Fibroblast of lung (primary cell): ENCODE measurements around the gene SRP19. TPM values are rescaled to one million over a fixed set of nuclear protein-coding genes. Genes with fewer than 3 reads are reported as not detected.

Source experiments
- DNase-seq, 2 donors: peaks; one replicate each; pipeline versions ENCODE4 v3.0.0 to v3.0.0-alpha.2; 2010; ENCODE audit warnings: low read depth in 2 of 2
- H2AFZ ChIP-seq: 2 replicates; pipeline ENCODE4 v1.5.1; 2012; ENCODE audit warnings: low read length, control low read depth, inconsistent platforms
- H3K27ac ChIP-seq: 2 replicates; pipeline ENCODE4 v1.5.1; 2011; ENCODE audit warnings: low read length, control low read depth; ENCODE audit not compliant: insufficient read depth
- H3K27me3 ChIP-seq: 2 replicates; pipeline ENCODE4 v1.5.1; 2011; ENCODE audit warnings: mild to moderate bottlenecking, low read length; ENCODE audit not compliant: control insufficient read depth, insufficient read depth
- H3K36me3 ChIP-seq: 2 replicates; pipeline ENCODE4 v1.5.1; 2011; ENCODE audit warnings: low read length; ENCODE audit not compliant: control insufficient read depth, insufficient read depth
- H3K4me1 ChIP-seq: 2 replicates; pipeline ENCODE4 v1.5.1; 2011; ENCODE audit warnings: low read length; ENCODE audit not compliant: control insufficient read depth, insufficient read depth; ENCODE audit errors: extremely low read depth
- H3K4me2 ChIP-seq: 2 replicates; pipeline ENCODE4 v1.5.1; 2011; ENCODE audit warnings: low read length, control low read depth; ENCODE audit not compliant: insufficient read depth; ENCODE audit errors: extremely low read depth
- H3K4me3 ChIP-seq, 4 experiments: fragments of 200-600 bp in 1 of 4; sonication (generic) in 1 of 4; replicated peaks in 1 of 4; 2 replicates each; pipeline ENCODE4 v1.5.1; 2011 to 2016; ENCODE audit warnings: low read length in 4 of 4, low read depth in 3 of 4, mild to moderate bottlenecking in 3 of 4, control low read depth in 2 of 4, inconsistent platforms in 1 of 4, mixed read lengths in 1 of 4; ENCODE audit not compliant: insufficient read depth in 1 of 4; ENCODE audit errors: control extremely low read depth in 1 of 4
- H3K79me2 ChIP-seq: 2 replicates; pipeline ENCODE4 v1.5.1; 2012; ENCODE audit warnings: mild to moderate bottlenecking, low read length, inconsistent platforms; ENCODE audit not compliant: control insufficient read depth, insufficient read depth
- H3K9ac ChIP-seq: 2 replicates; pipeline ENCODE4 v1.5.1; 2011; ENCODE audit warnings: mild to moderate bottlenecking, low read length, control low read depth; ENCODE audit not compliant: insufficient read depth
- H3K9me3 ChIP-seq: 2 replicates; pipeline ENCODE4 v1.5.1; 2012; ENCODE audit warnings: low read depth, low read length; ENCODE audit not compliant: control insufficient read depth, insufficient read depth
- H4K20me1 ChIP-seq: 2 replicates; pipeline ENCODE4 v1.5.1; 2011; ENCODE audit warnings: low read length; ENCODE audit not compliant: control insufficient read depth, insufficient read depth; ENCODE audit errors: extremely low read depth
- CTCF ChIP-seq, 2 donors: IDR thresholded peaks in 1 of 2; conservative IDR thresholded peaks in 1 of 2; 1 replicate in 1 of 2; 2 replicates in 1 of 2; pipeline ENCODE4 v1.5.1; 2011 to 2012; ENCODE audit warnings: low read length in 2 of 2, control low read depth in 1 of 2, inconsistent platforms in 1 of 2, low read depth in 1 of 2, mild to moderate bottlenecking in 1 of 2
- EZH2 ChIP-seq: IDR thresholded peaks from 2 replicates; pipeline ENCODE4 v1.5.1; 2012; ENCODE audit warnings: low read length, control low read depth, mild to moderate bottlenecking; ENCODE audit errors: missing control alignments
- polyA plus RNA-seq, 2 donors: library from polyadenylated mRNA; depleted of rRNA in 1 of 2; stranded (reverse) in 1 of 2; unstranded in 1 of 2; fragments of >200 nt; gene quantifications; 2 replicates each; pipeline ENCODE4 v1.2.1, GENCODE V29; 2011 to 2012; ENCODE audit warnings: missing spikeins in 1 of 2
- total RNA-seq: library from RNA; depleted of rRNA; stranded (reverse); fragments of >200 nt; gene quantifications from 2 replicates; pipeline ENCODE4 v1.2.1, GENCODE V29; 2014

The SRP19 gene
- total and polyA plus RNA-seq, 2 donors (not counting 1 experiment from before 2014, with no cell fraction given), result 58.5 to 118 TPM

GRCh38 chr5:112870966-112871365 is 9.9 kb downstream of the SRP19 start:
- no peak overlapping the region for H2AFZ ChIP-seq
- no peaks in the 10 kb centered on the region for H4K20me1 ChIP-seq
- no peaks in the 10 kb centered on the region for H3K4me1 ChIP-seq
- peak in 1 of 2 donors; percentile 12 for DNase-seq
- no peak overlapping the region for H3K27ac ChIP-seq
- H3K36me3 ChIP-seq, result peaks cover 12% of the 10 kb centered on the region
- H3K9me3 ChIP-seq, result no peaks in the 10 kb centered on the region
- H3K79me2 ChIP-seq, result peaks cover 2% of the 10 kb centered on the region
- no peak overlapping the region for H3K4me3 ChIP-seq
- no peak overlapping the region for H3K9ac ChIP-seq
- TF ChIP-seq EZH2 (no peak), CTCF (conservative IDR thresholded peaks at IDR 0.05 in 1 of 2, IDR thresholded peaks at IDR 0.05 in 1 of 2; ENCODE audit: low read depth in 1 of 2, low read length in 2 of 2) (no peak)
- H3K27me3 ChIP-seq, result no peaks in the 10 kb centered on the region
- H3K4me2 ChIP-seq, result no peak overlapping the region

- no peaks in the 10 kb centered on the region for H3K79me2 ChIP-seq
- H2AFZ ChIP-seq, result no peak overlapping the region
- no peaks in the 10 kb centered on the region for H3K36me3 ChIP-seq
- no peaks in the 10 kb centered on the region for H3K27me3 ChIP-seq
- H3K4me3 ChIP-seq, result no peak overlapping the region
- H3K9me3 ChIP-seq, result no peaks in the 10 kb centered on the region
- H3K27ac ChIP-seq, result no peak overlapping the region
- H3K4me2 ChIP-seq, result no peak overlapping the region
- no peak for DNase-seq
- no peak overlapping the region for H3K9ac ChIP-seq
- no peaks in the 10 kb centered on the region for H4K20me1 ChIP-seq
- TF ChIP-seq CTCF (conservative IDR thresholded peaks at IDR 0.05 in 1 of 2, IDR thresholded peaks at IDR 0.05 in 1 of 2; ENCODE audit: low read depth in 1 of 2, low read length in 2 of 2) (no peak), EZH2 (no peak)
- no peaks in the 10 kb centered on the region for H3K4me1 ChIP-seq
Measured at GRCh38 chr5:112876362-112876761, 15.3 kb downstream of the SRP19 start.

GRCh38 chr5:112878101-112878500 is 17.0 kb downstream of the SRP19 start:
- H3K4me2 ChIP-seq, result no peak overlapping the region
- DNase-seq, result no peak
- no peaks in the 10 kb centered on the region for H3K79me2 ChIP-seq
- no peak overlapping the region for H3K4me3 ChIP-seq
- H3K36me3 ChIP-seq, result peaks cover 3% of the 10 kb centered on the region
- H3K27ac ChIP-seq, result no peak overlapping the region
- no peak overlapping the region for H2AFZ ChIP-seq
- H3K4me1 ChIP-seq, result no peaks in the 10 kb centered on the region
- H3K27me3 ChIP-seq, result no peaks in the 10 kb centered on the region
- H3K9me3 ChIP-seq, result no peaks in the 10 kb centered on the region
- H4K20me1 ChIP-seq, result no peaks in the 10 kb centered on the region
- H3K9ac ChIP-seq, result no peak overlapping the region
- TF ChIP-seq EZH2 (no peak), CTCF (conservative IDR thresholded peaks at IDR 0.05 in 1 of 2, IDR thresholded peaks at IDR 0.05 in 1 of 2; ENCODE audit: low read depth in 1 of 2, low read length in 2 of 2) (no peak)
